SK-N-SH (cell line): ENCODE results near the gene CYP4F22. TPM values are rescaled to one million over a fixed set of nuclear protein-coding genes. Genes with fewer than 3 reads are reported as not detected.

Experiments used
- polyA plus RNA-seq, 3 experiments: library from polyadenylated mRNA; depleted of rRNA; stranded (reverse); fragments of >200 nt; gene quantifications; 2 replicates each; pipeline ENCODE4 v1.2.3, GENCODE V29; 2012

The CYP4F22 gene
- polyA plus RNA-seq, 1 of the 3 experiments (the other 2 are of a cell fraction): not detected

Other genes starting within 250 kb of the CYP4F22 start
- gene BRD4, start 176.0 kb upstream of the CYP4F22 start, polyA plus RNA-seq (2012; rRNA removed): 5.6 and 10.0 TPM in 2 replicates
- 17.2 and 21.0 TPM in 2 replicates for gene AKAP8, start 128.7 kb upstream of the CYP4F22 start, polyA plus RNA-seq (2012; rRNA removed)
- 44.7 and 46.1 TPM in 2 replicates for gene AKAP8L, start 89.5 kb upstream of the CYP4F22 start, polyA plus RNA-seq (2012; rRNA removed)
- gene WIZ, start 58.6 kb upstream of the CYP4F22 start, polyA plus RNA-seq (2012; rRNA removed): 9.9 and 15.5 TPM in 2 replicates
- 0.02 TPM in 2 replicates for gene RASAL3, start 44.0 kb upstream of the CYP4F22 start, polyA plus RNA-seq (2012; rRNA removed)
- gene PGLYRP2, start 29.0 kb upstream of the CYP4F22 start, polyA plus RNA-seq (2012; rRNA removed): not detected in 2 replicates
- gene CYP4F8, start 106.7 kb downstream of the CYP4F22 start, polyA plus RNA-seq (2012; rRNA removed): not detected in 2 replicates
- 0.03 and 0.08 TPM in 2 replicates for gene CYP4F3, start 132.4 kb downstream of the CYP4F22 start, polyA plus RNA-seq (2012; rRNA removed)
- 0.03 TPM in 1 of 2 replicates, not detected in the other for gene CYP4F12, start 164.6 kb downstream of the CYP4F22 start, polyA plus RNA-seq (2012; rRNA removed)
- gene OR10H2, start 219.5 kb downstream of the CYP4F22 start, polyA plus RNA-seq (2012; rRNA removed): not detected in 2 replicates
- gene OR10H3, start 229.5 kb downstream of the CYP4F22 start, polyA plus RNA-seq (2012; rRNA removed): not detected in 2 replicates